Bronchial epithelial cell (primary cell): ENCODE results near the gene AZIN2. TPM values are rescaled to one million over a fixed set of nuclear protein-coding genes. Genes with fewer than 3 reads are reported as not detected.
A peak's percentile ranks its signal among the peaks of the same experiment; 100 is the strongest.

Experiments
- DNase-seq: peaks from one replicate; pipeline ENCODE4 v3.0.0-alpha.2; 2010; ENCODE audit warnings: low read depth
- FAIRE-seq: peaks from 2 replicates; lab custom pipeline; 2011; peaks lifted over from hg19 to GRCh38; lab: Jason Lieb, UNC
- H3K27me3 ChIP-seq: 2 replicates; pipeline ENCODE4 v1.5.1; 2011; ENCODE audit warnings: low read length; ENCODE audit not compliant: control insufficient read depth, insufficient read depth
- H3K36me3 ChIP-seq: 2 replicates; pipeline ENCODE4 v1.5.1; 2011; ENCODE audit warnings: low read length; ENCODE audit not compliant: control insufficient read depth, insufficient read depth
- H3K4me3 ChIP-seq: 2 replicates; pipeline ENCODE4 v1.5.1; 2011; ENCODE audit warnings: mild to moderate bottlenecking, low read depth, low read length, control low read depth
- CTCF ChIP-seq: IDR thresholded peaks from 2 replicates; pipeline ENCODE4 v1.5.1; 2011; ENCODE audit warnings: mild to moderate bottlenecking, moderate library complexity, low read length, control low read depth, inconsistent platforms; ENCODE audit not compliant: insufficient read depth, severe bottlenecking
- total RNA-seq: library from RNA; depleted of rRNA; stranded (reverse); fragments of >200 nt; gene quantifications from 2 replicates; pipeline ENCODE4 v1.2.1, GENCODE V29; 2014

AZIN2 gene
- total RNA-seq, 1 donor from 2014 or later: 1.3 TPM

GRCh38 chr1:33149453-33150190, 68.7 kb downstream of the AZIN2 start:
- no peak overlapping the region for H3K4me3 ChIP-seq
- TF ChIP-seq CTCF: no peak
- DNase-seq: peak; percentile 30
- no peaks in the 10 kb centered on the region for H3K36me3 ChIP-seq
- no peaks in the 10 kb centered on the region for H3K27me3 ChIP-seq
- no peak for FAIRE-seq

- H3K4me3 ChIP-seq: no peak overlapping the region
- no peaks in the 10 kb centered on the region for H3K27me3 ChIP-seq
- no peak for FAIRE-seq
- no peak for DNase-seq
- no peak for TF ChIP-seq CTCF
- no peaks in the 10 kb centered on the region for H3K36me3 ChIP-seq
Measured at GRCh38 chr1:33150522-33150921, 69.6 kb downstream of the AZIN2 start.

- Histone ChIP-seq H3K36me3 (no peaks in the 10 kb centered on the region), H3K27me3 (no peaks in the 10 kb centered on the region), H3K4me3 (no peak overlapping the region)
- DNase-seq (no peak), FAIRE-seq (no peak)
- TF ChIP-seq CTCF: no peak
Measured at GRCh38 chr1:33151116-33151515, 70.2 kb downstream of the AZIN2 start.

GRCh38 chr1:33152685-33153432, 71.9 kb downstream of the AZIN2 start:
- Histone ChIP-seq H3K27me3 (no peaks in the 10 kb centered on the region), H3K36me3 (no peaks in the 10 kb centered on the region), H3K4me3 (no peak overlapping the region)
- TF ChIP-seq CTCF: no peak
- DNase-seq: no peak
- FAIRE-seq: no peak

- TF ChIP-seq CTCF: no peak
- FAIRE-seq (no peak), DNase-seq (no peak)
- Histone ChIP-seq H3K36me3 (no peaks in the 10 kb centered on the region), H3K4me3 (no peak overlapping the region), H3K27me3 (no peaks in the 10 kb centered on the region)
Measured at GRCh38 chr1:33153650-33154049, 72.7 kb downstream of the AZIN2 start.
